HG03108 (cell line): ENCODE data around the gene TP53BP2.
"Not testable (repeated sequence)": the region's sequence is repeated elsewhere in the genome, so short reads cannot be mapped to it uniquely, and the experiment has no call there.

Experiments used
- ATAC-seq: cut with Tn5 transposase; IDR thresholded peaks from one replicate; pipeline ENCODE4 v1.9.1; 2021; ENCODE audit warnings: moderate library complexity; ENCODE audit not compliant: unreplicated experiment

TP53BP2 gene

GRCh38 chr1:223831755-223832636, 13.8 kb downstream of the TP53BP2 start:
- ATAC-seq: no peak

- no peak for ATAC-seq
These were observed 16.1 kb downstream of the TP53BP2 start for GRCh38 chr1:223829678-223830077.

GRCh38 chr1:223828162-223828848, 17.4 kb downstream of the TP53BP2 start:
- ATAC-seq: no peak

GRCh38 chr1:223827193-223827663, 18.5 kb downstream of the TP53BP2 start:
- no peak for ATAC-seq

GRCh38 chr1:223825767-223826748, 19.7 kb downstream of the TP53BP2 start:
- ATAC-seq: no peak

- no peak for ATAC-seq
These were observed 21.0 kb downstream of the TP53BP2 start for GRCh38 chr1:223824712-223825111.

GRCh38 chr1:223824287-223824686, 21.5 kb downstream of the TP53BP2 start:
- ATAC-seq: no peak

GRCh38 chr1:223820971-223821370, 24.8 kb downstream of the TP53BP2 start:
- ATAC-seq: no peak

- ATAC-seq: no peak
These were observed 25.3 kb downstream of the TP53BP2 start for GRCh38 chr1:223820515-223820858.

- no peak for ATAC-seq
These were observed 25.8 kb downstream of the TP53BP2 start for GRCh38 chr1:223819730-223820514.

- ATAC-seq: not testable (repeated sequence)
These were observed 28.5 kb downstream of the TP53BP2 start for GRCh38 chr1:223817265-223817664.

- no peak for ATAC-seq
These were observed 29.9 kb downstream of the TP53BP2 start for GRCh38 chr1:223815865-223816264.

GRCh38 chr1:223815020-223815853, 30.5 kb downstream of the TP53BP2 start:
- no peak for ATAC-seq

- no peak for ATAC-seq
These were observed 32.1 kb downstream of the TP53BP2 start for GRCh38 chr1:223813645-223814044.

GRCh38 chr1:223811634-223812101, 34.1 kb downstream of the TP53BP2 start:
- no peak for ATAC-seq

GRCh38 chr1:223810586-223810985, 35.2 kb downstream of the TP53BP2 start:
- no peak for ATAC-seq

- not testable (repeated sequence) for ATAC-seq
These were observed 35.8 kb downstream of the TP53BP2 start for GRCh38 chr1:223809905-223810304.

GRCh38 chr1:223803211-223803610, 42.5 kb downstream of the TP53BP2 start:
- ATAC-seq: no peak

GRCh38 chr1:223802602-223803001, 43.1 kb downstream of the TP53BP2 start:
- no peak for ATAC-seq
